Measurements from ENCODE around the gene TNS4.
A peak's percentile ranks its signal among the peaks of the same experiment; 100 is the strongest.

The TNS4 gene

DNA sequence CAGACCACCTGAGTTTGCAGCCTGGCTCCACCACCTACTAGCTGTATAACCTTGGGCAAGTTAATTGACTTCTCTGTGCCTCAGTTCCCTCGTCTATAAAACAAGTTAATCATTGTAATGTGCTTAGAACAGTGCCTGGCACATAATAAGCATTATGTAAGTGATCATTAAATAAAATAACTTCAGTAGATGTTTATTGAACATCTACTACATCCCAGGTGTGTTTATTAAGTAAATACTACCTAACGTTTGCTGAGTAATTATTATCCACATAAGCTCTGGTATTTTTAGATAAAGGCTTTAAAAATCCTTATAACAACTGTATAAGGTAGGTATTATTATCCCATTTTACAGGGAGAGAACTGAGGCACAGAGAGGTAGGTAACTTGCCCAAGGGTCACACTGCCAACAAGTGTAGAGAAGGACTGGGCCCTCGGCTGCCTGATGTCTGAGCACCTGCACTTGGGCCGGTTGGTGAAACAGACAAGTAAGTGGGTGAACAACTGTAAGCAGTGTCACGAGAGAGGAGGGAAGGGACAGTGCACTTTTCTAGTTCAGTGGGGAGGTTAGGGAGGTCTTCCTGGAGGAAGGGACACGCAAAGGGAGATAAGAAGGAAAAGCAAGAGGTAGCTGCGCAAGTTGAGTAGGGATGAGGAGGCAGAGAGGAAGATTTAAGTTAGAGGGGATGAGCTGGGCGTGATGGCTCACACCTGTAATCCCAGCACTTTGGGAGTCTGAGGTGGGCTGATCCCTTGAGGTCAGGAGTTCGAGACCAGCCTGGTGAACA is 4.6 kb downstream of the TNS4 start:
- Mint-ChIP-seq H3K27me3 (ENCODE audit: low read depth) (peaks cover 9% of the 10 kb centered on the region), H3K4me3 (no peak overlapping the region), H3K27ac (no peak overlapping the region), H3K4me1 (peaks cover 21% of the 10 kb centered on the region), H3K9me3 (no peaks in the 10 kb centered on the region), H3K36me3 (ENCODE audit: low read depth) (no peaks in the 10 kb centered on the region)
- TF ChIP-seq, protein P1, sequence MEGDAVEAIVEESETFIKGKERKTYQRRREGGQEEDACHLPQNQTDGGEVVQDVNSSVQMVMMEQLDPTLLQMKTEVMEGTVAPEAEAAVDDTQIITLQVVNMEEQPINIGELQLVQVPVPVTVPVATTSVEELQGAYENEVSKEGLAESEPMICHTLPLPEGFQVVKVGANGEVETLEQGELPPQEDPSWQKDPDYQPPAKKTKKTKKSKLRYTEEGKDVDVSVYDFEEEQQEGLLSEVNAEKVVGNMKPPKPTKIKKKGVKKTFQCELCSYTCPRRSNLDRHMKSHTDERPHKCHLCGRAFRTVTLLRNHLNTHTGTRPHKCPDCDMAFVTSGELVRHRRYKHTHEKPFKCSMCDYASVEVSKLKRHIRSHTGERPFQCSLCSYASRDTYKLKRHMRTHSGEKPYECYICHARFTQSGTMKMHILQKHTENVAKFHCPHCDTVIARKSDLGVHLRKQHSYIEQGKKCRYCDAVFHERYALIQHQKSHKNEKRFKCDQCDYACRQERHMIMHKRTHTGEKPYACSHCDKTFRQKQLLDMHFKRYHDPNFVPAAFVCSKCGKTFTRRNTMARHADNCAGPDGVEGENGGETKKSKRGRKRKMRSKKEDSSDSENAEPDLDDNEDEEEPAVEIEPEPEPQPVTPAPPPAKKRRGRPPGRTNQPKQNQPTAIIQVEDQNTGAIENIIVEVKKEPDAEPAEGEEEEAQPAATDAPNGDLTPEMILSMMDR (IDR thresholded peaks at IDR 0.05; ENCODE audit: unreplicated experiment in 3 of 3): no peak

DNA sequence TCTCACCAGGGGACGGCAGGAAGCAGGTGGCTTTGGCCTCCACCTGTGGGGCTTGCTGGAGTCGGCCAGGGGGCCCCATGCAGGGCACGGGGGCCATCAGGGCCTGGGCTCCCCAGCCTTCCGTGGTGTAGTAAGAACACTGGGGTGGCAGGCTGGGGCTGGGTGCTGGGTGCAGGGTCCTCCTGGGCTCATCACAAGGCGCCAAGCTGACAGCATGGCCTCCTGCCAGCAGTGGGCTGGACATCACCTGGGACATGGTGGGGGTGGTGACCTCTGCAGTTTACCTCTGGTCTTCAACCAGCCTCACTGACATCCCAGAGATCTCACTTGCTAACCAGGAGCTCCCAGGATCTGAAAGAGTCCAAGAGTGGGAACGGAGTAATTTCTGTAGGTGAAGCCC is 5.3 kb downstream of the TNS4 start:
- no peaks in the 10 kb centered on the region for H3K9me3 Mint-ChIP-seq
- TF ChIP-seq, protein P1 (IDR thresholded peaks at IDR 0.05; ENCODE audit: unreplicated experiment in 3 of 3): no peak
- no peak overlapping the region for H3K27ac Mint-ChIP-seq
- H3K27me3 Mint-ChIP-seq (ENCODE audit: low read depth): peaks cover 9% of the 10 kb centered on the region
- H3K36me3 Mint-ChIP-seq (ENCODE audit: low read depth): no peaks in the 10 kb centered on the region
- H3K4me3 Mint-ChIP-seq: no peak overlapping the region
- H3K4me1 Mint-ChIP-seq: peaks cover 22% of the 10 kb centered on the region

DNA sequence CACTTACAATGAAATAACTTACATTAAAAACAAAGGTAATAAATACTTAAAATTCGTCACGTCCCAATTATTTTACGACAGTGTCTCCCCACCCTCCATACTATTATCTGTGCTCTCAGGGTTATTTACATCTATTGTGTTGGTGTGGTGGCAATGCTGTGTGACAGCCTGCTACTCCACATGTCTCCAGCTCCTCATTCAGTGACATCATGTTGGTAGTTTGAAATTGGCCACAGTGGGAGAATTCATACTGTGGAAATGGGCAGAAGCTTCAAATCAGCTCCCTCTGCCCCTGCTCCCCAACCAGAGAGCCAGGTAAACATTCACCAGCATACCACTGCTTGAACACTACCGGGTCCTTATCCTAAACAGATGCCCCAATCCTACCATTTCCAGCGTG is 6.3 kb downstream of the TNS4 start:
- Mint-ChIP-seq H3K4me3 (no peak overlapping the region), H3K36me3 (ENCODE audit: low read depth) (no peaks in the 10 kb centered on the region), H3K27me3 (ENCODE audit: low read depth) (peaks cover 9% of the 10 kb centered on the region), H3K9me3 (no peaks in the 10 kb centered on the region), H3K4me1 (peaks cover 29% of the 10 kb centered on the region), H3K27ac (no peak overlapping the region)
- TF ChIP-seq, protein P1 (IDR thresholded peaks at IDR 0.05; ENCODE audit: unreplicated experiment in 3 of 3): no peak

DNA sequence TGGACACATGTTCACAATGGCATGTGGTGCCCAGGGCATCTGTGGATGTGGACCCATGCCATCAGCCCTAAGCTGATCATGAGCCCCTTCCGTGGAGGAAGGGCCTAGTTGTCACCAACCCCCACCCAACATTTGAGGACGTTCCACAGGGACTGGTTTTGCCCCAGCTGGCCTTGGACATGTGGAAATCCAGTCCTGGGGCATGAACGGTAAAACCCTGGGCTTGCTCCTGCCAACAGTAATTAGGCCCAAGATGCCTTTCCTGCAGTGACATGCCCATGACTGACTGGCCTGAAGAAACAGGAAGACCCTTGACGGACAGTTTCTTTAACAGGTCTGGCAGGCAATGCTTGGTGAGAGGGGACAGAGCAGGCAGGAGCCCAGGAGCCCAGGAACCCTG is 7.7 kb downstream of the TNS4 start:
- Mint-ChIP-seq H3K27me3 (ENCODE audit: low read depth) (peaks cover 4% of the 10 kb centered on the region), H3K27ac (no peak overlapping the region), H3K4me3 (no peak overlapping the region), H3K4me1 (peaks cover 19% of the 10 kb centered on the region), H3K9me3 (no peaks in the 10 kb centered on the region), H3K36me3 (ENCODE audit: low read depth) (no peaks in the 10 kb centered on the region)
- TF ChIP-seq, protein P1 (IDR thresholded peaks at IDR 0.05; ENCODE audit: unreplicated experiment in 3 of 3): no peak

DNA sequence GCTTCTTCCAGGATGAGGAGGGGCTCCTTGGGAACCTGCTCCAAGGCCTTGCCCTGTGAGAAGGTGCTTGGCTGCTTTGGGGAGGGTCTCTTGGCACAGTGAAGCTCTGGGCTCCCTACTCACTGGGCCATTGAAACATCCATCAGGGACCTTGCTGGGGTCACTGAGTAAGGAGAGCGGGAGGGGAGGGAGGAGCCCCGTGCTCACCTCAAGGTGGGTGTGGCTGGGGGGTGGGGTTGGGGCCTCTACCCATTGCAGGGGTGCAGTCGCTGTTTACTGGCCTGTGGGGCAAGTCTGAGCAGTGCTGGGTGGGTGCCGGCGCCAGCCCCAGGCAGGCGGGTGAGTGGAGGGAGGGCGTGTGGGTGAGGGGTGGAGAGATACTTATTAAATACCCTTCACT is 9.9 kb downstream of the TNS4 start:
- peaks cover 8% of the 10 kb centered on the region for H3K27me3 Mint-ChIP-seq (ENCODE audit: low read depth)
- TF ChIP-seq, protein P1 (IDR thresholded peaks at IDR 0.05; ENCODE audit: unreplicated experiment in 3 of 3): no peak
- no peaks in the 10 kb centered on the region for H3K36me3 Mint-ChIP-seq (ENCODE audit: low read depth)
- H3K9me3 Mint-ChIP-seq: no peaks in the 10 kb centered on the region
- H3K27ac Mint-ChIP-seq: no peak overlapping the region
- no peak overlapping the region for H3K4me3 Mint-ChIP-seq
- peaks cover 34% of the 10 kb centered on the region for H3K4me1 Mint-ChIP-seq

DNA sequence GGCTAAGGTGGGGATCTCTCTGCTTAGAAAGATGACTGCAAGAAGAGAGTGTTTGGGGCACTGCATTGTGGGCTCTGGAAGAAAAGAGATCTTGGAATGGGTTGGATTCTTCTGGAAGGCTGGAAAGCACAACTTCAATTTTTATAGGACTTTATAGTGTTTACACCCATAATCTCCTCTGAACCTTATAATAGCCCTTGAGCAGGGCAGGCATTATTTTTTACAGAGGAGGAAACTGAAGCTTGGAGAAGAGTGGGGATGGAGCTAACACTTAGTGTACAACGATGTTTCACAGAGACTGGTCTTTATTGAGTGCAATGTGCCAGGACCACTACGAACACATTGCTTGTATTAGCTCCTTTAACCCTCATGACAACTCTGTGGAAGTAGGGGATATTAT is 10.4 kb downstream of the TNS4 start:
- no peaks in the 10 kb centered on the region for H3K36me3 Mint-ChIP-seq (ENCODE audit: low read depth)
- H3K27me3 Mint-ChIP-seq (ENCODE audit: low read depth): peaks cover 8% of the 10 kb centered on the region
- no peak overlapping the region for H3K4me3 Mint-ChIP-seq
- TF ChIP-seq, protein P1 (IDR thresholded peaks at IDR 0.05; ENCODE audit: unreplicated experiment in 3 of 3): no peak
- H3K9me3 Mint-ChIP-seq: no peaks in the 10 kb centered on the region
- H3K4me1 Mint-ChIP-seq: peaks cover 39% of the 10 kb centered on the region
- H3K27ac Mint-ChIP-seq: peak overlapping the region in 2 of 3 experiments; percentile 36 to 65

Data from nephron (organoid).